Adrenal gland (tissue), 5 donors: ENCODE measurements around the gene PHETA1.

Experiments used
- CTCF ChIP-seq, 6 experiments: fragments of 450-650 bp in 4 of 6; fragments of 200-600 bp in 2 of 6; sonication (generic) in 1 of 6; IDR thresholded peaks; 1 replicate in 5 of 6; 2 replicates in 1 of 6; pipeline versions ENCODE4 v1.5.1 to v1.8.0; 2016 to 2021; ENCODE audit warnings: antibody characterized with exemption in 6 of 6, mild to moderate bottlenecking in 2 of 6, moderate library complexity in 1 of 6
- POLR2A ChIP-seq, 2 donors: fragments of 450-650 bp; IDR thresholded peaks; one replicate each; pipeline ENCODE4 v1.6.1; 2017; ENCODE audit warnings: antibody characterized with exemption in 2 of 2, mild to moderate bottlenecking in 2 of 2, moderate library complexity in 1 of 2
- donor health status: DM: no; HTN: no; CAD: no.

- TF ChIP-seq CTCF (IDR thresholded peaks at IDR 0.05) = no peak
- no peak for TF ChIP-seq POLR2A (IDR thresholded peaks at IDR 0.05)
Observed at GRCh38 chr12:111369496-111370220, 763 bp upstream of the PHETA1 start.
